ENCODE results near the gene APLP2.

The APLP2 gene

GRCh38 chr11:130086669-130087068 is 17.0 kb downstream of the APLP2 start:
- no peaks in the 10 kb centered on the region for H3K4me1 ChIP-seq (ENCODE audit: insufficient read depth, low read length)
- H2AFZ ChIP-seq (ENCODE audit: low read depth, low read length): no peak overlapping the region
- no peak overlapping the region for H3K27ac ChIP-seq (ENCODE audit: low read length)
- DNase-seq (no peak), ATAC-seq (ENCODE audit: insufficient read depth, low read depth) (no peak)
- no peak overlapping the region for H3K4me3 ChIP-seq (ENCODE audit: low read depth in 1 of 2, low read length in 2 of 2)
- H3K79me2 ChIP-seq (ENCODE audit: insufficient read depth, low read length): peaks cover 39% of the 10 kb centered on the region
- no peaks in the 10 kb centered on the region for H3K36me3 ChIP-seq (ENCODE audit: insufficient read depth, low read length)
- peaks cover 16% of the 10 kb centered on the region; the same call in 1 of the 2 replicates for H4K20me1 ChIP-seq (ENCODE audit: insufficient read depth, low read length)
- no peak overlapping the region for H3K9ac ChIP-seq (ENCODE audit: low read depth, low read length)
- no peak for TF ChIP-seq EZH2 (IDR thresholded peaks at IDR 0.05; ENCODE audit: borderline replicate concordance, low read depth, low read length, severe bottlenecking)
- no peak for TF ChIP-seq CTCF (IDR thresholded peaks at IDR 0.05; ENCODE audit: borderline replicate concordance, extremely low read depth, low read length, poor library complexity, severe bottlenecking)
- H3K27me3 ChIP-seq (ENCODE audit: insufficient read depth, low read length, poor library complexity): no peaks in the 10 kb centered on the region
- no peaks in the 10 kb centered on the region for H3K9me3 ChIP-seq (ENCODE audit: insufficient read depth, low read length, severe bottlenecking)
- no peak overlapping the region for H3K4me2 ChIP-seq (ENCODE audit: insufficient read depth, low read length)

- DNase-seq (no peak), ATAC-seq (ENCODE audit: insufficient read depth, low read depth) (no peak)
- Histone ChIP-seq H3K9me3 (ENCODE audit: insufficient read depth, low read length, severe bottlenecking) (no peaks in the 10 kb centered on the region), H4K20me1 (ENCODE audit: insufficient read depth, low read length) (peaks cover 16% of the 10 kb centered on the region; the same call in 1 of the 2 replicates), H2AFZ (ENCODE audit: low read depth, low read length) (no peak overlapping the region), H3K4me1 (ENCODE audit: insufficient read depth, low read length) (no peaks in the 10 kb centered on the region), H3K36me3 (ENCODE audit: insufficient read depth, low read length) (no peaks in the 10 kb centered on the region), H3K79me2 (ENCODE audit: insufficient read depth, low read length) (peaks cover 38% of the 10 kb centered on the region), H3K4me2 (ENCODE audit: insufficient read depth, low read length) (no peak overlapping the region), H3K9ac (ENCODE audit: low read depth, low read length) (no peak overlapping the region), H3K27me3 (ENCODE audit: insufficient read depth, low read length, poor library complexity) (no peaks in the 10 kb centered on the region), H3K4me3 (ENCODE audit: low read depth in 1 of 2, low read length in 2 of 2) (no peak overlapping the region), H3K27ac (ENCODE audit: low read length) (no peak overlapping the region)
- no peak for TF ChIP-seq EZH2 (IDR thresholded peaks at IDR 0.05; ENCODE audit: borderline replicate concordance, low read depth, low read length, severe bottlenecking)
These were observed 17.7 kb downstream of the APLP2 start for GRCh38 chr11:130087294-130087926.

DNA sequence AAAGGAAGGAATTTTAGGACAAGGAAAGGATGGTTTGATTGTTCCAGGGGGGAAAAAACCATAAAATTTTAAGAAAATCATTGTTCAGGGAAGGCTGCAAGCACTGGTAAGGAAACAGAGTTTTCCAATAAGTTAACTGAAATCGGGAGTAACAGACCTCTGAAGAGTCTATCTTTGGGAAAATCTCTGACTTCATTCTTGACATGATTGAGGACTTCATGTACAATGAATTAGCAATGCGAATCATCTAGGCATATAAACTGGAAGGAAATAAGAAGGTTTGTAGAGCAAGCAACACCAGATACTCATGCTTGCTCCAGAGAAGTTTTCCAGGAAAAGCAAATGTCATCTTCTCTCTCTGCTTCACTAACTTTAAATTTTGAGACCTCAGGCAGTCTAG is 18.5 kb downstream of the APLP2 start:
- no peak for ATAC-seq (ENCODE audit: insufficient read depth, low read depth)
- Histone ChIP-seq H3K4me1 (ENCODE audit: insufficient read depth, low read length) (no peaks in the 10 kb centered on the region), H3K79me2 (ENCODE audit: insufficient read depth, low read length) (peaks cover 31% of the 10 kb centered on the region)

More for the DNA sequence above, 18.5 kb downstream of the APLP2 start:
- no peak for DNase-seq
- Histone ChIP-seq H3K27me3 (ENCODE audit: insufficient read depth, low read length, poor library complexity) (no peaks in the 10 kb centered on the region), H3K36me3 (ENCODE audit: insufficient read depth, low read length) (no peaks in the 10 kb centered on the region), H3K4me3 (ENCODE audit: low read depth in 1 of 2, low read length in 2 of 2) (no peak overlapping the region), H2AFZ (ENCODE audit: low read depth, low read length) (no peak overlapping the region), H3K4me2 (ENCODE audit: insufficient read depth, low read length) (no peak overlapping the region), H3K27ac (ENCODE audit: low read length) (no peak overlapping the region), H3K9ac (ENCODE audit: low read depth, low read length) (no peak overlapping the region), H4K20me1 (ENCODE audit: insufficient read depth, low read length) (peaks cover 15% of the 10 kb centered on the region; the same call in 1 of the 2 replicates), H3K9me3 (ENCODE audit: insufficient read depth, low read length, severe bottlenecking) (no peaks in the 10 kb centered on the region)
- TF ChIP-seq CTCF (IDR thresholded peaks at IDR 0.05; ENCODE audit: borderline replicate concordance, extremely low read depth, low read length, poor library complexity, severe bottlenecking) (no peak), EZH2 (IDR thresholded peaks at IDR 0.05; ENCODE audit: borderline replicate concordance, low read depth, low read length, severe bottlenecking) (no peak)

Measured in DND-41 (cell line).